K562 (cell line): Measurements from ENCODE around the gene FBN1. TPM values are rescaled to one million over a fixed set of nuclear protein-coding genes. Genes with fewer than 3 reads are reported as not detected.

ENCODE experiments used
- ATF7 ChIP-seq: fragments of 450-650 bp; IDR thresholded peaks from 2 replicates; pipeline ENCODE4 v1.7.1; 2014; ENCODE audit warnings: mild to moderate bottlenecking, moderate library complexity
- BDP1 ChIP-seq: IDR thresholded peaks from 3 replicates; pipeline ENCODE4 v1.6.1; 2011; ENCODE audit not compliant: insufficient read length, insufficient read depth
- CBFA2T2 ChIP-seq: fragments of 450-650 bp; conservative IDR thresholded peaks from 2 replicates; pipeline ENCODE4 v1.6.1; 2017; ENCODE audit warnings: mild to moderate bottlenecking
- CTBP1 ChIP-seq: fragments of 450-650 bp; IDR thresholded peaks from 2 replicates; pipeline ENCODE4 v1.6.1; 2016; ENCODE audit warnings: borderline replicate concordance
- HDGF ChIP-seq: fragments of 450-650 bp; IDR thresholded peaks from 2 replicates; pipeline ENCODE4 v1.6.1; 2016
- HMG20A ChIP-seq: fragments of 450-650 bp; formaldehyde crosslinking; conservative IDR thresholded peaks from 2 replicates; pipeline ENCODE4 v1.4.0; 2020; ENCODE audit warnings: mild to moderate bottlenecking, mixed read lengths
- HSF4 ChIP-seq: fragments of 250-450 bp; sonication (Bioruptor Pico); IDR thresholded peaks from 2 replicates; pipeline ENCODE4 v2.1.2; 2022; ENCODE audit warnings: mild to moderate bottlenecking, moderate library complexity, borderline replicate concordance
- KDM1A ChIP-seq, 2 experiments: fragments of 450-650 bp; IDR thresholded peaks; 2 replicates each; pipeline ENCODE4 v1.6.1; 2016; ENCODE audit warnings: mild to moderate bottlenecking in 2 of 2
- KLF10 ChIP-seq: fragments of 250-450 bp; sonication (Bioruptor Pico); IDR thresholded peaks from 2 replicates; pipeline ENCODE4 v1.6.1; 2021; ENCODE audit warnings: matching md5 sums
- PTTG1 ChIP-seq: fragments of 450-650 bp; IDR thresholded peaks from 2 replicates; pipeline ENCODE4 v1.6.1; 2016; ENCODE audit warnings: low read depth, mild to moderate bottlenecking, missing genetic modification characterization, missing compliant biosample characterization
- RFX1 ChIP-seq: fragments of 450-650 bp; IDR thresholded peaks from 2 replicates; pipeline ENCODE4 v1.6.1; 2016; ENCODE audit warnings: mild to moderate bottlenecking, moderate library complexity
- SMARCE1 ChIP-seq: fragments of 450-650 bp; IDR thresholded peaks from 2 replicates; pipeline ENCODE4 v1.7.1; 2016; ENCODE audit warnings: mild to moderate bottlenecking
- SRSF1 ChIP-seq: fragments of 200-400 bp; formaldehyde crosslinking; IDR thresholded peaks from 2 replicates; pipeline ENCODE4 v1.6.1; 2017; ENCODE audit warnings: mild to moderate bottlenecking, low read depth, low read length, moderate library complexity
- ZNF280A ChIP-seq: fragments of 450-650 bp; IDR thresholded peaks from 2 replicates; pipeline ENCODE4 v1.6.1; 2018; ENCODE audit warnings: mild to moderate bottlenecking, low read depth; ENCODE audit not compliant: partially characterized antibody
- ZNF280B ChIP-seq: fragments of 250-450 bp; sonication (Bioruptor Pico); IDR thresholded peaks from 2 replicates; pipeline ENCODE4 v1.5.1; 2021; ENCODE audit warnings: mild to moderate bottlenecking
- ZNF79 ChIP-seq: fragments of 250-450 bp; sonication (Bioruptor Pico); IDR thresholded peaks from 2 replicates; pipeline ENCODE4 v1.4.0; 2020; ENCODE audit warnings: low read depth, mild to moderate bottlenecking, moderate library complexity
- polyA plus RNA-seq, 8 experiments: library from polyadenylated mRNA; depleted of rRNA in 4 of 8; stranded (reverse) in 5 of 8; unstranded in 3 of 8; fragments of >200 nt; fragmentation: Nextera tagmentation in 2 of 8; fragmentation: Illumina TruSeq in 1 of 8; extraction: Ambion mirVana in 2 of 8; extraction: Trizol in 1 of 8; gene quantifications; 2 replicates each; pipeline versions ENCODE4 v1.2.1 to v1.2.3, GENCODE V29; 2011 to 2014; ENCODE audit warnings: inconsistent platforms in 1 of 8, missing spikeins in 1 of 8
- total RNA-seq, 7 experiments: library from RNA; depleted of rRNA in 6 of 7; stranded (reverse); fragments of >200 nt in 6 of 7; fragmentation: Illumina TruSeq in 2 of 7; extraction: Trizol in 2 of 7; gene quantifications; 2 replicates each; pipeline versions ENCODE4 v1.2.1 to v1.2.3, GENCODE V29; 2011 to 2021; ENCODE audit warnings: low replicate concordance in 1 of 7
- TF ChIP-seq, protein P1 (sequence below): fragments of 450-650 bp; formaldehyde crosslinking; IDR thresholded peaks from 2 replicates; pipeline ENCODE4 v1.4.0; 2020; ENCODE audit warnings: mild to moderate bottlenecking, moderate library complexity
- TF ChIP-seq, protein P2 (sequence below): sonication (generic); formaldehyde crosslinking; IDR thresholded peaks from 2 replicates; pipeline ENCODE4 v1.8.0; 2022; ENCODE audit warnings: mild to moderate bottlenecking, missing genetic modification reagents
- TF ChIP-seq, protein P3 (sequence below): fragments of 450-650 bp; IDR thresholded peaks from 2 replicates; pipeline ENCODE4 v1.6.1; 2016; ENCODE audit warnings: low read depth, mild to moderate bottlenecking, moderate library complexity
- TF ChIP-seq, protein P4 (sequence below): fragments of 250-450 bp; sonication (Bioruptor Pico); IDR thresholded peaks from 2 replicates; pipeline ENCODE4 v1.4.0; 2020; ENCODE audit warnings: mild to moderate bottlenecking, moderate library complexity

Gene FBN1
- total and polyA plus RNA-seq, 9 of the 15 experiments (the other 6 are each of a cell fraction or from before 2014, with no cell fraction given), result 0.15 to 1.2 (median 0.60) TPM

GRCh38 chr15:48550822-48551525 lies 94.5 kb downstream of the FBN1 start (continued):
- TF ChIP-seq KDM1A (IDR thresholded peaks at IDR 0.05) (peak; percentile 92 to 93), ZNF280B (CRISPR knock-in tag) (no peak), CTBP1 (no peak), RFX1 (no peak), HMG20A (no peak), SMARCE1 (peak; percentile 63; the same call in 1 of the 2 replicates), ZNF280A (no peak), HSF4 (CRISPR knock-in tag) (no peak), ATF7 (peak; percentile 90), BDP1 (no peak), CBFA2T2 (peak; percentile 77), PTTG1 (tag) (no peak), ZNF79 (CRISPR knock-in tag) (no peak), SRSF1 (no peak), HDGF (no peak), KLF10 (CRISPR knock-in tag) (no peak)
- TF ChIP-seq, protein P1, sequence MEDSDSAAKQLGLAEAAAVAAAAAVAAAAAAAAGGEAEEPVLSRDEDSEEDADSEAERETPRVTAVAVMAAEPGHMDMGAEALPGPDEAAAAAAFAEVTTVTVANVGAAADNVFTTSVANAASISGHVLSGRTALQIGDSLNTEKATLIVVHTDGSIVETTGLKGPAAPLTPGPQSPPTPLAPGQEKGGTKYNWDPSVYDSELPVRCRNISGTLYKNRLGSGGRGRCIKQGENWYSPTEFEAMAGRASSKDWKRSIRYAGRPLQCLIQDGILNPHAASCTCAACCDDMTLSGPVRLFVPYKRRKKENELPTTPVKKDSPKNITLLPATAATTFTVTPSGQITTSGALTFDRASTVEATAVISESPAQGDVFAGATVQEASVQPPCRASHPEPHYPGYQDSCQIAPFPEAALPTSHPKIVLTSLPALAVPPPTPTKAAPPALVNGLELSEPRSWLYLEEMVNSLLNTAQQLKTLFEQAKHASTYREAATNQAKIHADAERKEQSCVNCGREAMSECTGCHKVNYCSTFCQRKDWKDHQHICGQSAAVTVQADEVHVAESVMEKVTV (CRISPR knock-in tag), result no peak
- TF ChIP-seq, protein P2, sequence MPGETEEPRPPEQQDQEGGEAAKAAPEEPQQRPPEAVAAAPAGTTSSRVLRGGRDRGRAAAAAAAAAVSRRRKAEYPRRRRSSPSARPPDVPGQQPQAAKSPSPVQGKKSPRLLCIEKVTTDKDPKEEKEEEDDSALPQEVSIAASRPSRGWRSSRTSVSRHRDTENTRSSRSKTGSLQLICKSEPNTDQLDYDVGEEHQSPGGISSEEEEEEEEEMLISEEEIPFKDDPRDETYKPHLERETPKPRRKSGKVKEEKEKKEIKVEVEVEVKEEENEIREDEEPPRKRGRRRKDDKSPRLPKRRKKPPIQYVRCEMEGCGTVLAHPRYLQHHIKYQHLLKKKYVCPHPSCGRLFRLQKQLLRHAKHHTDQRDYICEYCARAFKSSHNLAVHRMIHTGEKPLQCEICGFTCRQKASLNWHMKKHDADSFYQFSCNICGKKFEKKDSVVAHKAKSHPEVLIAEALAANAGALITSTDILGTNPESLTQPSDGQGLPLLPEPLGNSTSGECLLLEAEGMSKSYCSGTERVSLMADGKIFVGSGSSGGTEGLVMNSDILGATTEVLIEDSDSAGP (CRISPR knock-in tag), result no peak
- TF ChIP-seq, protein P3, sequence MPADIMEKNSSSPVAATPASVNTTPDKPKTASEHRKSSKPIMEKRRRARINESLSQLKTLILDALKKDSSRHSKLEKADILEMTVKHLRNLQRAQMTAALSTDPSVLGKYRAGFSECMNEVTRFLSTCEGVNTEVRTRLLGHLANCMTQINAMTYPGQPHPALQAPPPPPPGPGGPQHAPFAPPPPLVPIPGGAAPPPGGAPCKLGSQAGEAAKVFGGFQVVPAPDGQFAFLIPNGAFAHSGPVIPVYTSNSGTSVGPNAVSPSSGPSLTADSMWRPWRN, result no peak
- TF ChIP-seq, protein P4, sequence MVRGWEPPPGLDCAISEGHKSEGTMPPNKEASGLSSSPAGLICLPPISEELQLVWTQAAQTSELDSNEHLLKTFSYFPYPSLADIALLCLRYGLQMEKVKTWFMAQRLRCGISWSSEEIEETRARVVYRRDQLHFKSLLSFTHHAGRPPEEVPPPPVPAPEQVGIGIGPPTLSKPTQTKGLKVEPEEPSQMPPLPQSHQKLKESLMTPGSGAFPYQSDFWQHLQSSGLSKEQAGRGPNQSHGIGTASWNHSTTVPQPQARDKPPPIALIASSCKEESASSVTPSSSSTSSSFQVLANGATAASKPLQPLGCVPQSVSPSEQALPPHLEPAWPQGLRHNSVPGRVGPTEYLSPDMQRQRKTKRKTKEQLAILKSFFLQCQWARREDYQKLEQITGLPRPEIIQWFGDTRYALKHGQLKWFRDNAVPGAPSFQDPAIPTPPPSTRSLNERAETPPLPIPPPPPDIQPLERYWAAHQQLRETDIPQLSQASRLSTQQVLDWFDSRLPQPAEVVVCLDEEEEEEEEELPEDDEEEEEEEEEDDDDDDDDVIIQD, result no peak
